HepG2 (cell line): ENCODE measurements around the gene SDR9C7. TPM values are rescaled to one million over a fixed set of nuclear protein-coding genes. Genes with fewer than 3 reads are reported as not detected.

Experiments
- BCL6 ChIP-seq: IDR thresholded peaks from 2 replicates; pipeline ENCODE4 v1.6.1; 2016; ENCODE audit warnings: missing genetic modification reagents, missing compliant biosample characterization
- FOSL2 ChIP-seq: sonication (generic); formaldehyde crosslinking; IDR thresholded peaks from 2 replicates; pipeline ENCODE4 v1.4.0; 2020; ENCODE audit warnings: missing genetic modification reagents
- FOXP4 ChIP-seq: sonication (generic); formaldehyde crosslinking; IDR thresholded peaks from 2 replicates; pipeline ENCODE4 v1.4.0; 2020; ENCODE audit warnings: missing genetic modification reagents
- GATAD2A ChIP-seq: IDR thresholded peaks from 2 replicates; pipeline ENCODE4 v1.6.1; 2016
- HNF4G ChIP-seq, 2 experiments: sonication (generic) in 1 of 2; formaldehyde crosslinking in 1 of 2; IDR thresholded peaks; 2 replicates each; pipeline versions ENCODE4 v1.4.0 to v1.6.1; 2011 to 2020; ENCODE audit warnings: borderline replicate concordance in 2 of 2, low read depth in 2 of 2, mild to moderate bottlenecking in 2 of 2, low read length in 1 of 2, missing genetic modification reagents in 1 of 2, moderate library complexity in 1 of 2
- MAFK ChIP-seq, 2 experiments: IDR thresholded peaks in 1 of 2; conservative IDR thresholded peaks in 1 of 2; 2 replicates each; pipeline ENCODE4 v1.6.1; 2011; ENCODE audit warnings: improper control_type of control experiment in 2 of 2, low read length in 2 of 2
- MATR3 ChIP-seq: sonication (generic); formaldehyde crosslinking; IDR thresholded peaks from 2 replicates; pipeline ENCODE4 v1.4.0; 2020; ENCODE audit warnings: missing genetic modification reagents
- MTA3 ChIP-seq: sonication (generic); formaldehyde crosslinking; IDR thresholded peaks from 2 replicates; pipeline ENCODE4 v1.4.0; 2020; ENCODE audit warnings: missing genetic modification reagents
- NR2F2 ChIP-seq: IDR thresholded peaks from 2 replicates; pipeline ENCODE4 v1.6.1; 2012; ENCODE audit warnings: low read depth, inconsistent platforms, borderline replicate concordance
- ZBTB43 ChIP-seq: sonication (generic); formaldehyde crosslinking; conservative IDR thresholded peaks from 2 replicates; pipeline ENCODE4 v1.4.0; 2020; ENCODE audit warnings: missing genetic modification reagents
- ZNF12 ChIP-seq: sonication (generic); formaldehyde crosslinking; IDR thresholded peaks from 2 replicates; pipeline ENCODE4 v1.5.0; 2020; ENCODE audit warnings: missing genetic modification reagents
- ZNF354B ChIP-seq: sonication (generic); formaldehyde crosslinking; IDR thresholded peaks from 2 replicates; pipeline ENCODE4 v1.8.0; 2022; ENCODE audit warnings: mild to moderate bottlenecking, missing genetic modification reagents
- ZNF543 ChIP-seq: sonication (generic); formaldehyde crosslinking; IDR thresholded peaks from 2 replicates; pipeline ENCODE4 v1.4.0; 2020; ENCODE audit warnings: mild to moderate bottlenecking, missing genetic modification reagents
- polyA plus RNA-seq, 8 experiments: library from polyadenylated mRNA; depleted of rRNA in 3 of 8; stranded (reverse) in 7 of 8; unstranded in 1 of 8; fragments of >200 nt; fragmentation: Illumina TruSeq in 4 of 8; extraction: Trizol in 4 of 8; gene quantifications; 2 replicates each; pipeline versions ENCODE4 v1.2.1 to v1.2.3, GENCODE V29; 2011 to 2016; ENCODE audit warnings: low read depth in 4 of 8, missing spikeins in 1 of 8, mixed read lengths in 1 of 8; ENCODE audit not compliant: insufficient read depth in 1 of 8
- total RNA-seq, 5 experiments: library from RNA; depleted of rRNA; stranded (reverse); fragments of >200 nt; fragmentation: Illumina TruSeq; extraction: Trizol; gene quantifications; 2 replicates each; pipeline ENCODE4 v1.2.3, GENCODE V29; 2016; ENCODE audit warnings: low read depth in 1 of 5

The SDR9C7 gene
- total and polyA plus RNA-seq, 2 of the 13 experiments (the other 11 are each of a cell fraction or from before 2014, with no cell fraction given), result 0.04 TPM; not detected in 1

- TF ChIP-seq ZBTB43 (peak; percentile 97), NR2F2 (no peak), ZNF543 (0 out of 2 replicates have a peak, but pooled peaks have one; percentile 58), MTA3 (no peak), FOXP4 (CRISPR knock-in tag) (peak; percentile 44), GATAD2A (CRISPR knock-in tag) (peak; percentile 37), MAFK (conservative IDR thresholded peaks at IDR 0.05 in 1 of 2, IDR thresholded peaks at IDR 0.05 in 1 of 2; ENCODE audit: low read length in 2 of 2) (peak; percentile 4 to 30; a peak in 1 of 4 replicates), FOSL2 (CRISPR knock-in tag) (peak; percentile 14; the same call in 1 of the 2 replicates), MATR3 (no peak), ZNF12 (peak; percentile 76), HNF4G (IDR thresholded peaks at IDR 0.05; ENCODE audit: borderline replicate concordance, low read depth, low read length) (peak; percentile 45; the same call in 1 of the 2 replicates), HNF4G (CRISPR knock-in tag; IDR thresholded peaks at IDR 0.05; ENCODE audit: borderline replicate concordance, low read depth) (no peak), BCL6 (CRISPR knock-in tag) (peak; percentile 46), ZNF354B (no peak)
- TF ChIP-seq, all 625 proteins: peak for 34
Observed at GRCh38 chr12:56877195-56878009, 56.8 kb downstream of the SDR9C7 start (continued).
